Measurements from ENCODE around the gene BRD3OS. TPM values are rescaled to one million over a fixed set of nuclear protein-coding genes. Genes with fewer than 3 reads are reported as not detected.

BRD3OS gene
- total RNA-seq, 1 donor from 2014 or later: 20.2 TPM

DNA sequence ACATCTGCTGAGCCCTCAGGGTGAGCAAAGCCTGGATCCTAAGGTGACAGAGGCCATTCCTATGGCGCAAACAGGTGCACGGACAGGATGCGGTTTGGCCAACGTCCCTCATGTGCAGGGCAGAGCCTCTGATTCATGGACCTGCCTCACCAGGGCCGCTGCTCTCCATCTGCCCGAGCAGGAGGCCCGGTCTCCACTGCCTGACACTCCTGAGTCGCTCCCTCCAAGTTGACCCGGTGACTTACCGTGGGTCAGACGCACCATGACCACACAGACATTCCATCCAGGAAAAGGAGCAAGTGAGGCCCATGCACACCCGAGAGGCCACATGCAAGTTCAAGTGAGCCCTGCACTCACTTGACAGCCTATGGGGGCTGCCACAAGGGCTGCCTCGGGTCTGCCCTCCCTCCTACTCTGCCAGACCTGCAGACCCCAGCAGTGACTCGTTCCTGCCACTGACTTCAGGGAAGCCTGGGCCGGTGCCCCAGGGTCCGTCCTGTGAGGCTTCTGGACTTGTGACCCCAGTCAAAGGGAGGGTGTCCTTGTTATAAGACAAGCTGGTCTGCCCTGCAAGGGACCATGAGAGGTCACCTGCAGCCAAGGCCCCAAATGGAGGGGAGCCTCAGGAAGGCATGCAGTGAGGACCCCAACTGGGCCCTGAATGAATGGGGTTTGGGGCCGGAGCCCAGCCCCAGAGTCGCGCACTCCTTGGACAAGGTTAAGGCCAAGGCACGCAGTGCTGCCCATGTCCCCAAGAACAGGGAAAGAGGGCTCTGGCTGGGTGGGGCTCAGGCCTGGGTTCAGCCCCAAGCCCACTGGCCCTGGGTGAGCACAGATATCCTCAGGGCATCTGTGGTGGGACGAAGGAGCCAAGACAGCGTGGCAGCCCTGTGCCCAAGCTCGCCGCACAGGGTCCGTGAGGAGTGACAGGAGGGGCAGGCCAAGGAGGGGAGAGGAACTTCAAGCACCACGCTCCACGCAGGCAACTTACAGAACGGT, 10.1 kb downstream of the BRD3OS start:
- no peak for DNase-seq (ENCODE audit: low read depth)

DNA sequence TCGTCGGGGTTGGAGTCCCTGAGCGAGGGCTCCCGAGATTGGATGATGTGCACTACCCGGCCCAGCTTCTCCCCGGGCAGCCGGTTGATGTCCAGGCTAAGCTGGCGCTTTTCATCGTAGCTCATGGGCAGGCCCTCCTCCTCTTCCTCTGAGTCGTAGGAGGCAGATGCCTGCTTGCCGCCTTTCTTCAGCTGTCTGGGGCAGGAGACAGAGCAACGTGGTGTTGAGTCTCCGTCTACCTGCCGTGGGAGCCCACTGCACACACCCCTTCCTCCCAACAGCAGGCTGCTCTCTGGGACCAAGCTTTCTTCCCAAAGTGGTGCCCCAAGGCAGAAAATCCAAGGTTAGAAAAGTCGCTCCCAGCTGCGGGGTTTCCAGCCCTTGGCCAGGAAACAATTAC, 10.8 kb downstream of the BRD3OS start:
- peaks cover 11% of the 10 kb centered on the region for H3K36me3 ChIP-seq (ENCODE audit: insufficient read depth, low read length)

More for the DNA sequence above, 10.1 kb downstream of the BRD3OS start:
- Mint-ChIP-seq H3K36me3 (ENCODE audit: low read depth, unreplicated experiment) (peaks cover 33% of the 10 kb centered on the region), H3K27me3 (ENCODE audit: low read depth, unreplicated experiment) (no peaks in the 10 kb centered on the region), H3K4me1 (ENCODE audit: low read depth, unreplicated experiment) (no peaks in the 10 kb centered on the region), H3K4me3 (ENCODE audit: unreplicated experiment) (no peak overlapping the region), H3K27ac (ENCODE audit: unreplicated experiment) (no peak overlapping the region), H3K9me3 (ENCODE audit: unreplicated experiment) (no peaks in the 10 kb centered on the region)
- Histone ChIP-seq H3K79me2 (ENCODE audit: insufficient read depth, low read length) (no peaks in the 10 kb centered on the region), H3K4me1 (ENCODE audit: insufficient read depth, low read length) (no peaks in the 10 kb centered on the region), H2AFZ (ENCODE audit: low read depth, low read length) (no peak overlapping the region), H3K9ac (ENCODE audit: low read length) (no peak overlapping the region), H3K9me3 (ENCODE audit: insufficient read depth, low read depth, low read length) (no peaks in the 10 kb centered on the region), H3K36me3 (ENCODE audit: insufficient read depth, low read length) (peaks cover 11% of the 10 kb centered on the region), H3K4me3 (ENCODE audit: insufficient read depth, low read depth, low read length) (no peak overlapping the region), H4K20me1 (ENCODE audit: insufficient read depth, low read length) (peaks cover 22% of the 10 kb centered on the region), H3K27me3 (ENCODE audit: insufficient read depth, low read length) (no peaks in the 10 kb centered on the region), H3K4me2 (ENCODE audit: low read length) (no peak overlapping the region), H3K27ac (ENCODE audit: low read depth, low read length) (no peak overlapping the region)
- TF ChIP-seq CTCF (IDR thresholded peaks at IDR 0.05; ENCODE audit: insufficient read depth, low read depth, low read length): no peak
- TF ChIP-seq EZH2 (IDR thresholded peaks at IDR 0.05; ENCODE audit: insufficient read depth, low read length): no peak
- FAIRE-seq: no peak

More for the DNA sequence above, 10.8 kb downstream of the BRD3OS start:
- Histone ChIP-seq H3K9ac (ENCODE audit: low read length) (no peak overlapping the region), H3K4me3 (ENCODE audit: insufficient read depth, low read depth, low read length) (no peak overlapping the region), H3K9me3 (ENCODE audit: insufficient read depth, low read depth, low read length) (no peaks in the 10 kb centered on the region), H3K79me2 (ENCODE audit: insufficient read depth, low read length) (no peaks in the 10 kb centered on the region), H2AFZ (ENCODE audit: low read depth, low read length) (no peak overlapping the region), H4K20me1 (ENCODE audit: insufficient read depth, low read length) (peaks cover 22% of the 10 kb centered on the region), H3K4me2 (ENCODE audit: low read length) (no peak overlapping the region), H3K27ac (ENCODE audit: low read depth, low read length) (no peak overlapping the region), H3K27me3 (ENCODE audit: insufficient read depth, low read length) (no peaks in the 10 kb centered on the region), H3K4me1 (ENCODE audit: insufficient read depth, low read length) (no peaks in the 10 kb centered on the region)
- TF ChIP-seq EZH2 (IDR thresholded peaks at IDR 0.05; ENCODE audit: insufficient read depth, low read length) (no peak), CTCF (IDR thresholded peaks at IDR 0.05; ENCODE audit: insufficient read depth, low read depth, low read length) (no peak)
- FAIRE-seq (no peak), DNase-seq (ENCODE audit: low read depth) (no peak)
- Mint-ChIP-seq H3K36me3 (ENCODE audit: low read depth, unreplicated experiment) (peaks cover 33% of the 10 kb centered on the region), H3K4me3 (ENCODE audit: unreplicated experiment) (no peak overlapping the region), H3K27me3 (ENCODE audit: low read depth, unreplicated experiment) (no peaks in the 10 kb centered on the region), H3K4me1 (ENCODE audit: low read depth, unreplicated experiment) (no peaks in the 10 kb centered on the region), H3K9me3 (ENCODE audit: unreplicated experiment) (no peaks in the 10 kb centered on the region), H3K27ac (ENCODE audit: unreplicated experiment) (no peak overlapping the region)

Measured in astrocyte (in vitro differentiated cells and primary cell).